ENCODE data around the gene SPEG.

GRCh38 chr2:219512524-219513216 lies 78.0 kb downstream of the SPEG start:
- no peak for TF ChIP-seq CTCF (conservative IDR thresholded peaks at IDR 0.05; ENCODE audit: low read length)
- no peak for TF ChIP-seq EZH2phosphoT487 (IDR thresholded peaks at IDR 0.05; ENCODE audit: borderline replicate concordance, low read depth, low read length)
